ENCODE results near the gene JMJD8.
"Not testable (repeated sequence)": the region's sequence is repeated elsewhere in the genome, so short reads cannot be mapped to it uniquely, and the experiment has no call there.

The JMJD8 gene

GRCh38 chr16:708019-708418 is 23.9 kb upstream of the JMJD8 start:
- DNase-seq, result no peak

- DNase-seq, result no peak
Observed at GRCh38 chr16:707062-707538, 23.0 kb upstream of the JMJD8 start.

GRCh38 chr16:706189-707061 is 22.3 kb upstream of the JMJD8 start:
- no peak for DNase-seq

- DNase-seq, result peak; percentile 89
Observed at GRCh38 chr16:705431-706188, 21.5 kb upstream of the JMJD8 start, which contains the start of gene FBXL16. Gene FBXL16 (minus strand): TSS chr16:705801. CDS start chr16:697405, 8,396 bp downstream.

GRCh38 chr16:704552-705380 is 20.6 kb upstream of the JMJD8 start:
- no peak for DNase-seq

- DNase-seq, result no peak
Observed at GRCh38 chr16:704047-704446, 19.9 kb upstream of the JMJD8 start.

GRCh38 chr16:703406-703805 is 19.3 kb upstream of the JMJD8 start:
- no peak for DNase-seq

GRCh38 chr16:702341-702740 is 18.2 kb upstream of the JMJD8 start:
- DNase-seq, result no peak

GRCh38 chr16:700684-701584 is 16.8 kb upstream of the JMJD8 start:
- no peak for DNase-seq

GRCh38 chr16:698911-699671 is 15.0 kb upstream of the JMJD8 start:
- no peak for DNase-seq

GRCh38 chr16:695355-696089 is 11.4 kb upstream of the JMJD8 start:
- DNase-seq, result no peak

- no peak for DNase-seq
Observed at GRCh38 chr16:694863-695354, 10.8 kb upstream of the JMJD8 start.

GRCh38 chr16:694187-694862 is 10.2 kb upstream of the JMJD8 start:
- DNase-seq, result no peak

- no peak for DNase-seq
Observed at GRCh38 chr16:693766-694165, 9.6 kb upstream of the JMJD8 start.

- no peak for DNase-seq
Observed at GRCh38 chr16:693364-693763, 9.2 kb upstream of the JMJD8 start.

- DNase-seq, result no peak
Observed at GRCh38 chr16:692356-693108, 8.4 kb upstream of the JMJD8 start.

- DNase-seq, result not testable (repeated sequence)
Observed at GRCh38 chr16:691242-691641, 7.1 kb upstream of the JMJD8 start.

- DNase-seq, result no peak
Observed at GRCh38 chr16:689175-689897, 5.2 kb upstream of the JMJD8 start.

Data from 8988T (cell line).